ENCODE results near the gene PLCD4. TPM values are rescaled to one million over a fixed set of nuclear protein-coding genes. Genes with fewer than 3 reads are reported as not detected.

Gene PLCD4
- polyA plus RNA-seq, 1 of the 3 experiments (the other 2 are of a cell fraction), result 8.5 TPM

DNA sequence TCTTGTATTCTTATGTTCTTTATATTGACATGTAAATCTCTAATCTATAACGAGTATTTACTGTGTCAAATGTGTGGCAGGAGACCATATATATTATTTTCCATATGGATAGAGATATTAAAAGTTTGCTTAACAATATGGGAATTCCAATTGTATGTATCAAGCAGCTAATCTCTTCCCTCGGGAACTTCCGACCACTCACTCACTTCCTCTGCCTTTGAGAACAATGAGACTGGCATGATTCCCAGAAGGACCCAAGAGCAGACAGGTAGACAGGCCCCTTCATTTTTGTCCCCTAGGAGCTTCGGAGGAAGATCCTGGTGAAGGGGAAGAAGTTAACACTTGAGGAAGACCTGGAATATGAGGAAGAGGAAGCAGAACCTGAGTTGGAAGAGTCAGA is 24.1 kb downstream of the PLCD4 start:
- peaks cover 12 to 35% of the 10 kb centered on the region in 2 experiments for H3K36me3 ChIP-seq (replicated peaks in 1 of 2; ENCODE audit: control insufficient read depth in 1 of 2, insufficient read depth in 2 of 2, low read length in 1 of 2)
- peaks cover 0 to 4% of the 10 kb centered on the region in 2 experiments; a peak in 1 of 4 replicates for H3K4me1 ChIP-seq (ENCODE audit: control insufficient read depth in 1 of 2, insufficient read depth in 2 of 2, low read depth in 1 of 2, low read length in 1 of 2)
- no peaks in the 10 kb centered on the region for H3K9me3 ChIP-seq
- H3K4me2 ChIP-seq, result no peak overlapping the region
- WGBS (ENCODE audit: low lambda C conversion rate), result 47% methylated on average over 4 of the region's 4 CpGs
- no peak overlapping the region for H3K9ac ChIP-seq
- no peak for TF ChIP-seq RFX5 (IDR thresholded peaks at IDR 0.05; ENCODE audit: low read length)
- POLR2A ChIA-PET, result no interaction called here
- H3F3A ChIP-seq (replicated peaks; ENCODE audit: insufficient read depth), result peaks cover 7% of the 10 kb centered on the region
- H3K79me2 ChIP-seq (ENCODE audit: insufficient read depth), result no peaks in the 10 kb centered on the region
- CTCF ChIA-PET, result interaction anchor here (1.1 to 3.2 kb wide), 3 partner anchors 16 to 215 kb away, joined by 3 to 17 read pairs (median 3); no protein-coding TSS in a partner anchor
- no peaks in the 10 kb centered on the region for H3K27me3 ChIP-seq (ENCODE audit: insufficient read depth)
- no peaks in the 10 kb centered on the region for H4K20me1 ChIP-seq (ENCODE audit: insufficient read depth)
- peak overlapping the region in 1 of 2 experiments; percentile 3; a peak in 1 of 4 replicates for H3K27ac ChIP-seq (ENCODE audit: low read depth in 2 of 2, low read length in 1 of 2)
- H3K9me2 ChIP-seq, result no peaks in the 10 kb centered on the region
- no peak overlapping the region for H2AFZ ChIP-seq (ENCODE audit: low read depth)
- DNase-seq, result no peak
- no peak overlapping the region for H3K4me3 ChIP-seq (ENCODE audit: low read depth in 2 of 2, low read length in 1 of 2)

DNA sequence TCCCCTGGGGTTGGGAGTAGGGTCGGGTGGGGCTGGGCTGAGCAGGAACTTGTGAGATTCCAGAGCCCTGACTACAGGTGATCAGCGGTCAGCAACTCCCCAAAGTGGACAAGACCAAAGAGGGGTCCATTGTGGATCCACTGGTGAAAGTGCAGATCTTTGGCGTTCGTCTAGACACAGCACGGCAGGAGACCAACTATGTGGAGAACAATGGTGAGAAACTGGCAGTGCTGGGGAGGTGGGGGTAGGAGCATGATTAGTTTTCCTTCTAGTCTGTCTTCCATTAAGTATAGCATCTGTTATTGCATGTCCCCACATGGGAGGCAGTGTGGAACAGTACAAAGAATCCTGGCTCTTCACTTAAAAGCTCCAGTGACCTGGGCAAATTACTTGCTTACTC is 28.0 kb downstream of the PLCD4 start:
- H3K4me3 ChIP-seq (ENCODE audit: low read depth in 2 of 2, low read length in 1 of 2), result no peak overlapping the region
- 91% methylated on average over 5 of the region's 5 CpGs for WGBS (ENCODE audit: low lambda C conversion rate)
- no peaks in the 10 kb centered on the region for H3K79me2 ChIP-seq (ENCODE audit: insufficient read depth)
- H3K4me2 ChIP-seq, result no peak overlapping the region
- H3K9ac ChIP-seq, result no peak overlapping the region
- peaks cover 30 to 65% of the 10 kb centered on the region in 2 experiments for H3K36me3 ChIP-seq (replicated peaks in 1 of 2; ENCODE audit: control insufficient read depth in 1 of 2, insufficient read depth in 2 of 2, low read length in 1 of 2)
- no peaks in the 10 kb centered on the region for H3K9me3 ChIP-seq
- peaks cover 14% of the 10 kb centered on the region for H3F3A ChIP-seq (replicated peaks; ENCODE audit: insufficient read depth)
- POLR2A ChIA-PET, result no interaction called here
- CTCF ChIA-PET, result interaction anchor here (2.1 kb wide), 1 partner anchor 13 kb away, joined by 5 read pairs; no protein-coding TSS in a partner anchor
- no peaks in the 10 kb centered on the region for H4K20me1 ChIP-seq (ENCODE audit: insufficient read depth)
- H3K4me1 ChIP-seq (ENCODE audit: control insufficient read depth in 1 of 2, insufficient read depth in 2 of 2, low read depth in 1 of 2, low read length in 1 of 2), result peaks cover 0 to 4% of the 10 kb centered on the region in 2 experiments; a peak in 1 of 4 replicates
- no peak overlapping the region for H3K27ac ChIP-seq (ENCODE audit: low read depth in 2 of 2, low read length in 1 of 2)
- no peak overlapping the region for H2AFZ ChIP-seq (ENCODE audit: low read depth)
- H3K27me3 ChIP-seq (ENCODE audit: insufficient read depth), result no peaks in the 10 kb centered on the region
- no peaks in the 10 kb centered on the region for H3K9me2 ChIP-seq
- no peak for DNase-seq
- TF ChIP-seq TAF1 (IDR thresholded peaks at IDR 0.05; ENCODE audit: borderline replicate concordance, low read depth, low read length) (no peak), RXRA (IDR thresholded peaks at IDR 0.05; ENCODE audit: borderline replicate concordance, low read depth) (no peak), RFX5 (IDR thresholded peaks at IDR 0.05; ENCODE audit: low read length) (no peak), TEAD4 (IDR thresholded peaks at IDR 0.05; ENCODE audit: borderline replicate concordance, insufficient read depth) (no peak), YY1 (IDR thresholded peaks at IDR 0.05; ENCODE audit: low read depth) (no peak), NFIC (IDR thresholded peaks at IDR 0.05; ENCODE audit: borderline replicate concordance) (no peak), ELF1 (IDR thresholded peaks at IDR 0.05) (no peak), POLR2AphosphoS5 (IDR thresholded peaks at IDR 0.05; ENCODE audit: low read depth, low read length) (no peak), RCOR1 (IDR thresholded peaks at IDR 0.05; ENCODE audit: low read length) (no peak), FOSL2 (IDR thresholded peaks at IDR 0.05; ENCODE audit: borderline replicate concordance, low read depth) (no peak), EP300 (IDR thresholded peaks at IDR 0.05; ENCODE audit: borderline replicate concordance in 1 of 2, low read depth in 1 of 2, low read length in 1 of 2) (no peak), MEF2A (IDR thresholded peaks at IDR 0.05; ENCODE audit: borderline replicate concordance, low read depth) (no peak), RAD21 (IDR thresholded peaks at IDR 0.05; ENCODE audit: low read length) (no peak), JUND (IDR thresholded peaks at IDR 0.05) (no peak)
- TF ChIP-seq, protein P1, sequence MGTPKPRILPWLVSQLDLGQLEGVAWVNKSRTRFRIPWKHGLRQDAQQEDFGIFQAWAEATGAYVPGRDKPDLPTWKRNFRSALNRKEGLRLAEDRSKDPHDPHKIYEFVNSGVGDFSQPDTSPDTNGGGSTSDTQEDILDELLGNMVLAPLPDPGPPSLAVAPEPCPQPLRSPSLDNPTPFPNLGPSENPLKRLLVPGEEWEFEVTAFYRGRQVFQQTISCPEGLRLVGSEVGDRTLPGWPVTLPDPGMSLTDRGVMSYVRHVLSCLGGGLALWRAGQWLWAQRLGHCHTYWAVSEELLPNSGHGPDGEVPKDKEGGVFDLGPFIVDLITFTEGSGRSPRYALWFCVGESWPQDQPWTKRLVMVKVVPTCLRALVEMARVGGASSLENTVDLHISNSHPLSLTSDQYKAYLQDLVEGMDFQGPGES (IDR thresholded peaks at IDR 0.05; ENCODE audit: low read depth, low read length), result no peak
- TF ChIP-seq, protein P2, sequence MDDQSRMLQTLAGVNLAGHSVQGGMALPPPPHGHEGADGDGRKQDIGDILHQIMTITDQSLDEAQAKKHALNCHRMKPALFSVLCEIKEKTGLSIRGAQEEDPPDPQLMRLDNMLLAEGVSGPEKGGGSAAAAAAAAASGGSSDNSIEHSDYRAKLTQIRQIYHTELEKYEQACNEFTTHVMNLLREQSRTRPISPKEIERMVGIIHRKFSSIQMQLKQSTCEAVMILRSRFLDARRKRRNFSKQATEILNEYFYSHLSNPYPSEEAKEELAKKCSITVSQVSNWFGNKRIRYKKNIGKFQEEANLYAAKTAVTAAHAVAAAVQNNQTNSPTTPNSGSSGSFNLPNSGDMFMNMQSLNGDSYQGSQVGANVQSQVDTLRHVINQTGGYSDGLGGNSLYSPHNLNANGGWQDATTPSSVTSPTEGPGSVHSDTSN (IDR thresholded peaks at IDR 0.05), result no peak
- TF ChIP-seq, protein P3, sequence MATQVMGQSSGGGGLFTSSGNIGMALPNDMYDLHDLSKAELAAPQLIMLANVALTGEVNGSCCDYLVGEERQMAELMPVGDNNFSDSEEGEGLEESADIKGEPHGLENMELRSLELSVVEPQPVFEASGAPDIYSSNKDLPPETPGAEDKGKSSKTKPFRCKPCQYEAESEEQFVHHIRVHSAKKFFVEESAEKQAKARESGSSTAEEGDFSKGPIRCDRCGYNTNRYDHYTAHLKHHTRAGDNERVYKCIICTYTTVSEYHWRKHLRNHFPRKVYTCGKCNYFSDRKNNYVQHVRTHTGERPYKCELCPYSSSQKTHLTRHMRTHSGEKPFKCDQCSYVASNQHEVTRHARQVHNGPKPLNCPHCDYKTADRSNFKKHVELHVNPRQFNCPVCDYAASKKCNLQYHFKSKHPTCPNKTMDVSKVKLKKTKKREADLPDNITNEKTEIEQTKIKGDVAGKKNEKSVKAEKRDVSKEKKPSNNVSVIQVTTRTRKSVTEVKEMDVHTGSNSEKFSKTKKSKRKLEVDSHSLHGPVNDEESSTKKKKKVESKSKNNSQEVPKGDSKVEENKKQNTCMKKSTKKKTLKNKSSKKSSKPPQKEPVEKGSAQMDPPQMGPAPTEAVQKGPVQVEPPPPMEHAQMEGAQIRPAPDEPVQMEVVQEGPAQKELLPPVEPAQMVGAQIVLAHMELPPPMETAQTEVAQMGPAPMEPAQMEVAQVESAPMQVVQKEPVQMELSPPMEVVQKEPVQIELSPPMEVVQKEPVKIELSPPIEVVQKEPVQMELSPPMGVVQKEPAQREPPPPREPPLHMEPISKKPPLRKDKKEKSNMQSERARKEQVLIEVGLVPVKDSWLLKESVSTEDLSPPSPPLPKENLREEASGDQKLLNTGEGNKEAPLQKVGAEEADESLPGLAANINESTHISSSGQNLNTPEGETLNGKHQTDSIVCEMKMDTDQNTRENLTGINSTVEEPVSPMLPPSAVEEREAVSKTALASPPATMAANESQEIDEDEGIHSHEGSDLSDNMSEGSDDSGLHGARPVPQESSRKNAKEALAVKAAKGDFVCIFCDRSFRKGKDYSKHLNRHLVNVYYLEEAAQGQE (IDR thresholded peaks at IDR 0.05; ENCODE audit: low read depth, low read length), result no peak
- TF ChIP-seq, protein P4, sequence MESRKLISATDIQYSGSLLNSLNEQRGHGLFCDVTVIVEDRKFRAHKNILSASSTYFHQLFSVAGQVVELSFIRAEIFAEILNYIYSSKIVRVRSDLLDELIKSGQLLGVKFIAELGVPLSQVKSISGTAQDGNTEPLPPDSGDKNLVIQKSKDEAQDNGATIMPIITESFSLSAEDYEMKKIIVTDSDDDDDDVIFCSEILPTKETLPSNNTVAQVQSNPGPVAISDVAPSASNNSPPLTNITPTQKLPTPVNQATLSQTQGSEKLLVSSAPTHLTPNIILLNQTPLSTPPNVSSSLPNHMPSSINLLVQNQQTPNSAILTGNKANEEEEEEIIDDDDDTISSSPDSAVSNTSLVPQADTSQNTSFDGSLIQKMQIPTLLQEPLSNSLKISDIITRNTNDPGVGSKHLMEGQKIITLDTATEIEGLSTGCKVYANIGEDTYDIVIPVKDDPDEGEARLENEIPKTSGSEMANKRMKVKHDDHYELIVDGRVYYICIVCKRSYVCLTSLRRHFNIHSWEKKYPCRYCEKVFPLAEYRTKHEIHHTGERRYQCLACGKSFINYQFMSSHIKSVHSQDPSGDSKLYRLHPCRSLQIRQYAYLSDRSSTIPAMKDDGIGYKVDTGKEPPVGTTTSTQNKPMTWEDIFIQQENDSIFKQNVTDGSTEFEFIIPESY (IDR thresholded peaks at IDR 0.05; ENCODE audit: borderline replicate concordance, low read depth), result no peak
- TF ChIP-seq, protein P5, sequence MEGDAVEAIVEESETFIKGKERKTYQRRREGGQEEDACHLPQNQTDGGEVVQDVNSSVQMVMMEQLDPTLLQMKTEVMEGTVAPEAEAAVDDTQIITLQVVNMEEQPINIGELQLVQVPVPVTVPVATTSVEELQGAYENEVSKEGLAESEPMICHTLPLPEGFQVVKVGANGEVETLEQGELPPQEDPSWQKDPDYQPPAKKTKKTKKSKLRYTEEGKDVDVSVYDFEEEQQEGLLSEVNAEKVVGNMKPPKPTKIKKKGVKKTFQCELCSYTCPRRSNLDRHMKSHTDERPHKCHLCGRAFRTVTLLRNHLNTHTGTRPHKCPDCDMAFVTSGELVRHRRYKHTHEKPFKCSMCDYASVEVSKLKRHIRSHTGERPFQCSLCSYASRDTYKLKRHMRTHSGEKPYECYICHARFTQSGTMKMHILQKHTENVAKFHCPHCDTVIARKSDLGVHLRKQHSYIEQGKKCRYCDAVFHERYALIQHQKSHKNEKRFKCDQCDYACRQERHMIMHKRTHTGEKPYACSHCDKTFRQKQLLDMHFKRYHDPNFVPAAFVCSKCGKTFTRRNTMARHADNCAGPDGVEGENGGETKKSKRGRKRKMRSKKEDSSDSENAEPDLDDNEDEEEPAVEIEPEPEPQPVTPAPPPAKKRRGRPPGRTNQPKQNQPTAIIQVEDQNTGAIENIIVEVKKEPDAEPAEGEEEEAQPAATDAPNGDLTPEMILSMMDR (IDR thresholded peaks at IDR 0.05), result no peak

All from SK-N-SH (cell line).